Endothelial cell of umbilical vein (primary cell): Measurements from ENCODE around the gene CENPK. TPM values are rescaled to one million over a fixed set of nuclear protein-coding genes. Genes with fewer than 3 reads are reported as not detected.

ENCODE experiments used
- BruUV-seq: library from RNA; stranded (reverse); fragments of 400-500 nt; replicated peaks from 2 replicates; lab custom pipeline; 2021; lab: Mats Ljungman, UMichigan
- CTCF ChIA-PET: fragments of 300-600, 350-600 bp; sonication (Branson Sonifier 250); formaldehyde crosslinking; loops from one replicate; lab custom pipeline; 2021; ENCODE audit warnings: antibody characterized with exemption, inconsistent platforms; lab: Charles Lee
- POLR2A ChIA-PET: fragments of 300-600, 350-600 bp; sonication (Branson Sonifier 250); formaldehyde crosslinking; loops from one replicate; lab custom pipeline; 2021; ENCODE audit warnings: antibody characterized with exemption, inconsistent platforms; lab: Charles Lee
- DNase-seq: peaks from one replicate; pipeline ENCODE4 v3.0.0-alpha.2; 2011; ENCODE audit warnings: low read depth, low spot score
- FAIRE-seq: peaks from 2 replicates; lab custom pipeline; 2011; peaks lifted over from hg19 to GRCh38; lab: Jason Lieb, UNC
- H2AFZ ChIP-seq: 2 replicates; pipeline ENCODE4 v1.6.0; 2012; ENCODE audit warnings: low read depth, low read length, control low read depth, inconsistent platforms
- H3K27ac ChIP-seq: 2 replicates; pipeline ENCODE4 v1.5.1; 2011; ENCODE audit warnings: low read depth, mild to moderate bottlenecking, control low read depth, low read length, moderate library complexity; ENCODE audit not compliant: insufficient read depth
- H3K27me3 ChIP-seq, 2 experiments: 2 replicates each; pipeline versions ENCODE4 v1.6.0 to v1.6.1; 2011; ENCODE audit warnings: low read length in 2 of 2, mixed read lengths in 1 of 2; ENCODE audit not compliant: control insufficient read depth in 2 of 2, insufficient read depth in 2 of 2
- H3K36me3 ChIP-seq, 2 experiments: 2 replicates in 1 of 2; 3 replicates in 1 of 2; pipeline ENCODE4 v1.5.1; 2011; ENCODE audit warnings: low read length in 2 of 2, mild to moderate bottlenecking in 1 of 2, moderate library complexity in 1 of 2; ENCODE audit not compliant: control insufficient read depth in 2 of 2, insufficient read depth in 2 of 2; ENCODE audit errors: extremely low read depth in 1 of 2
- H3K4me1 ChIP-seq: 3 replicates; pipeline ENCODE4 v1.5.1; 2011; ENCODE audit warnings: mild to moderate bottlenecking, low read length; ENCODE audit not compliant: control insufficient read depth, insufficient read depth; ENCODE audit errors: extremely low read depth
- H3K4me2 ChIP-seq: 2 replicates; pipeline ENCODE4 v1.6.1; 2011; ENCODE audit warnings: low read length, control low read depth, mixed read lengths; ENCODE audit not compliant: insufficient read depth
- H3K4me3 ChIP-seq, 3 experiments: fragments of 200-600 bp in 1 of 3; sonication (generic), shearing (Covaris generic) in 1 of 3; replicated peaks in 1 of 3; 2 replicates each; pipeline ENCODE4 v1.5.1; 2011 to 2016; ENCODE audit warnings: control low read depth in 3 of 3, low read length in 3 of 3, mild to moderate bottlenecking in 2 of 3, inconsistent platforms in 1 of 3, low read depth in 1 of 3, moderate library complexity in 1 of 3; ENCODE audit not compliant: insufficient read depth in 1 of 3
- H3K79me2 ChIP-seq: 2 replicates; pipeline ENCODE4 v1.6.0; 2012; ENCODE audit warnings: low read length, inconsistent platforms; ENCODE audit not compliant: control insufficient read depth, insufficient read depth
- H3K9ac ChIP-seq: replicated peaks from 2 replicates; pipeline ENCODE3; 2011; ENCODE audit warnings: low read length, control low read depth; ENCODE audit not compliant: insufficient read depth; ENCODE audit errors: extremely low read depth
- H3K9me1 ChIP-seq: replicated peaks from 3 replicates; pipeline ENCODE4 v1.6.0; 2011; ENCODE audit warnings: mild to moderate bottlenecking, low read length; ENCODE audit not compliant: control insufficient read depth, insufficient read depth; ENCODE audit errors: extremely low read depth
- H3K9me3 ChIP-seq: replicated peaks from 2 replicates; pipeline ENCODE4 v1.5.1; 2012; ENCODE audit warnings: low read length, inconsistent platforms; ENCODE audit not compliant: control insufficient read depth, insufficient read depth
- H4K20me1 ChIP-seq: replicated peaks from 2 replicates; pipeline ENCODE3; 2011; ENCODE audit warnings: mild to moderate bottlenecking, low read length; ENCODE audit not compliant: control insufficient read depth, insufficient read depth; ENCODE audit errors: extremely low read depth
- CTCF ChIP-seq, 2 donors: IDR thresholded peaks; 1 replicate in 1 of 2; 2 replicates in 1 of 2; pipeline ENCODE4 v1.5.1; 2011; ENCODE audit warnings: low read length in 2 of 2, mild to moderate bottlenecking in 2 of 2, moderate library complexity in 2 of 2, control low read depth in 1 of 2, inconsistent platforms in 1 of 2, low read depth in 1 of 2; ENCODE audit not compliant: insufficient read depth in 1 of 2; ENCODE audit errors: extremely low read depth in 1 of 2
- EZH2 ChIP-seq: IDR thresholded peaks from 2 replicates; pipeline ENCODE4 v1.6.1; 2012; ENCODE audit warnings: borderline replicate concordance, low read depth, mild to moderate bottlenecking, moderate library complexity, low read length, inconsistent platforms; ENCODE audit not compliant: severe bottlenecking
- FOS ChIP-seq: IDR thresholded peaks from 2 replicates; pipeline ENCODE4 v1.6.1; 2011; ENCODE audit warnings: mild to moderate bottlenecking, low read length, moderate library complexity, borderline replicate concordance; ENCODE audit not compliant: insufficient read depth
- GATA2 ChIP-seq: IDR thresholded peaks from 2 replicates; pipeline ENCODE4 v1.7.0; 2011; ENCODE audit warnings: low read depth, mild to moderate bottlenecking, moderate library complexity, mixed read lengths, low read length; ENCODE audit not compliant: insufficient read length, insufficient read depth
- JUN ChIP-seq: IDR thresholded peaks from 2 replicates; pipeline ENCODE4 v1.6.1; 2011; ENCODE audit warnings: borderline replicate concordance, low read depth; ENCODE audit not compliant: insufficient read length, insufficient read depth
- MAX ChIP-seq: IDR thresholded peaks from 2 replicates; pipeline ENCODE4 v1.6.1; 2011; ENCODE audit not compliant: insufficient read depth, insufficient read length
- MYC ChIP-seq: IDR thresholded peaks from one replicate; pipeline ENCODE4 v1.6.1; 2011; ENCODE audit warnings: mild to moderate bottlenecking, low read depth, low read length
- POLR2A ChIP-seq: IDR thresholded peaks from 2 replicates; pipeline ENCODE4 v1.6.1; 2012; ENCODE audit warnings: low read depth, mild to moderate bottlenecking, control low read depth, low read length
- POLR2AphosphoS5 ChIP-seq: IDR thresholded peaks from 2 replicates; pipeline ENCODE4 v1.6.1; 2012; ENCODE audit warnings: low read depth, mild to moderate bottlenecking, control low read depth, low read length, moderate library complexity; ENCODE audit not compliant: insufficient read depth
- dilution Hi-C: fragments of 300-500 bp; cut with MboI; formaldehyde crosslinking; loops from one replicate; pipeline ENCODE4 v1.15.0; 2019; ENCODE audit warnings: low sequenced_read_pairs; ENCODE audit not compliant: extremely low pct_ligation_motif_present
- intact Hi-C: fragments of 100-400 bp; cut with micrococcal nuclease; formaldehyde crosslinking; loops from one replicate; pipeline ENCODE4 v1.10.0; 2022
- polyA plus RNA-seq, 4 experiments: library from polyadenylated mRNA; depleted of rRNA in 3 of 4; stranded (reverse) in 3 of 4; unstranded in 1 of 4; fragments of >200 nt; gene quantifications; 2 replicates each; pipeline versions ENCODE4 v1.2.1 to v1.2.3, GENCODE V29; 2011 to 2012; ENCODE audit warnings: missing spikeins in 1 of 4
- total RNA-seq: library from RNA; stranded (reverse); gene quantifications from 2 replicates; pipeline ENCODE4 v1.2.3, GENCODE V29; 2021

Gene CENPK
- total and polyA plus RNA-seq, 2 donors (not counting 3 experiments of a cell fraction or from before 2014, with no cell fraction given), result 8.0 to 50.7 TPM

GRCh38 chr5:65544473-65544872, 18.5 kb downstream of the CENPK start:
- DNase-seq (no peak), FAIRE-seq (no peak)
- H3K4me2 ChIP-seq, result no peak overlapping the region
- POLR2A ChIA-PET, result no interaction called here
- CTCF ChIA-PET, result interaction anchor here (0.8 to 1.4 kb wide), 3 partner anchors 11 to 62 kb away, joined by 3 to 4 read pairs (median 3); no protein-coding TSS in a partner anchor
- no TSS peak for BruUV-seq
- no peaks in the 10 kb centered on the region for H3K27me3 ChIP-seq
- TF ChIP-seq EZH2, result no peak
- no peak for TF ChIP-seq POLR2A
- TF ChIP-seq POLR2AphosphoS5, result no peak
- no peak for TF ChIP-seq CTCF (IDR thresholded peaks at IDR 0.05; ENCODE audit: extremely low read depth in 1 of 2, insufficient read depth in 1 of 2, low read depth in 1 of 2, low read length in 2 of 2)
- no peak for TF ChIP-seq JUN
- no peak for TF ChIP-seq MAX
- no peak for TF ChIP-seq FOS
- no peak for TF ChIP-seq GATA2
- no peak for TF ChIP-seq MYC
- H3K9ac ChIP-seq, result no peak overlapping the region
- no peak overlapping the region for H3K4me3 ChIP-seq
- H3K4me1 ChIP-seq, result peaks cover 6% of the 10 kb centered on the region
- dilution Hi-C loops (no loop called here), intact Hi-C loops (no loop called here)
- no peak overlapping the region for H3K27ac ChIP-seq
- H4K20me1 ChIP-seq, result no peaks in the 10 kb centered on the region
- no peaks in the 10 kb centered on the region for H3K79me2 ChIP-seq
- H3K9me3 ChIP-seq, result no peaks in the 10 kb centered on the region
- H2AFZ ChIP-seq, result no peak overlapping the region
- no peaks in the 10 kb centered on the region for H3K9me1 ChIP-seq
- H3K36me3 ChIP-seq, result peaks cover 0 to 14% of the 10 kb centered on the region in 2 experiments
